Kidney (tissue), 14 donors: ENCODE data around the gene NDUFB2. TPM values are rescaled to one million over a fixed set of nuclear protein-coding genes. Genes with fewer than 3 reads are reported as not detected.
"Not testable (repeated sequence)": the region's sequence is repeated elsewhere in the genome, so short reads cannot be mapped to it uniquely, and the experiment has no call there.

Experiments
- DNase-seq, 5 donors: peaks; one replicate each; pipeline ENCODE4 v3.0.0-alpha.2; 2013 to 2020
- FAIRE-seq: peaks from 2 replicates; lab custom pipeline; 2012; peaks lifted over from hg19 to GRCh38; lab: Jason Lieb, UNC
- H3K27ac ChIP-seq, 2 donors: one replicate each; pipeline ENCODE4 v1.7.0; 2013; ENCODE audit warnings: low read depth in 2 of 2, low read length in 2 of 2, inconsistent platforms in 1 of 2
- H3K27me3 ChIP-seq: one replicate; pipeline ENCODE4 v1.7.1; 2013; ENCODE audit warnings: low read length, inconsistent platforms; ENCODE audit not compliant: control insufficient read depth, insufficient read depth
- H3K36me3 ChIP-seq, 3 donors: one replicate each; pipeline versions ENCODE4 v1.7.0 to v1.7.1; 2013; ENCODE audit warnings: low read length in 3 of 3, control low read depth in 1 of 3, inconsistent platforms in 1 of 3; ENCODE audit not compliant: insufficient read depth in 3 of 3, control insufficient read depth in 2 of 3
- H3K4me1 ChIP-seq, 3 donors: one replicate each; pipeline versions ENCODE4 v1.7.0 to v1.7.1; 2013; ENCODE audit warnings: low read length in 3 of 3, inconsistent platforms in 1 of 3, low read depth in 1 of 3; ENCODE audit not compliant: control insufficient read depth in 2 of 3, insufficient read depth in 2 of 3
- H3K4me3 ChIP-seq, 3 donors: one replicate each; pipeline versions ENCODE4 v1.7.0 to v1.8.1; 2013; ENCODE audit warnings: low read length in 3 of 3, control low read depth in 1 of 3, inconsistent platforms in 1 of 3
- H3K9ac ChIP-seq, 3 donors: one replicate each; pipeline versions ENCODE4 v1.7.0 to v1.7.1; 2013; ENCODE audit warnings: low read length in 3 of 3, control low read depth in 1 of 3, inconsistent platforms in 1 of 3
- H3K9me3 ChIP-seq, 3 donors: one replicate each; pipeline versions ENCODE4 v1.7.0 to v1.7.1; 2013; ENCODE audit warnings: low read length in 3 of 3, control low read depth in 1 of 3, inconsistent platforms in 1 of 3; ENCODE audit not compliant: control insufficient read depth in 2 of 3, insufficient read depth in 1 of 3
- intact Hi-C: fragments of 100-400 bp; cut with DNase I; formaldehyde crosslinking; loops from one replicate; pipeline ENCODE4 v1.11.1; 2022
- polyA plus RNA-seq: library from polyadenylated mRNA; stranded (reverse); fragments of 350-450 nt; fragmentation: Illumina TruSeq; extraction: RNeasy Lipid Tissue Mini Kit (QIAGEN cat#74804); gene quantifications from one replicate; pipeline ENCODE4 v1.2.3, GENCODE V29; 2014; ENCODE audit warnings: low read depth, low replicate concordance; ENCODE audit not compliant: insufficient read depth
- total RNA-seq: library from RNA; stranded (reverse); fragmentation: NEBNext Ultra II Directional; extraction: Animal tissue kit (Norgen Biotek cat#: 25700); gene quantifications from one replicate; pipeline ENCODE4 v1.2.1, GENCODE V29; 2021
- TF ChIP-seq, protein P1 (sequence below): IDR thresholded peaks from 3 replicates; pipeline ENCODE4 v1.5.1; 2012; ENCODE audit warnings: mild to moderate bottlenecking, moderate library complexity, borderline replicate concordance; ENCODE audit not compliant: insufficient read depth; ENCODE audit errors: extremely low read depth
- donor health status: control.
- donor health status: control.
- donor health status: control.
- donor health status: control.
- donor health status: control.
- donor health status: DM: yes; HTN: yes; CAD: no.
- donor health status: Normal renal cell carcinoma (clear cell type).

The NDUFB2 gene
- total and polyA plus RNA-seq, 2 donors from 2014 or later, result 255 to 998 TPM

DNA sequence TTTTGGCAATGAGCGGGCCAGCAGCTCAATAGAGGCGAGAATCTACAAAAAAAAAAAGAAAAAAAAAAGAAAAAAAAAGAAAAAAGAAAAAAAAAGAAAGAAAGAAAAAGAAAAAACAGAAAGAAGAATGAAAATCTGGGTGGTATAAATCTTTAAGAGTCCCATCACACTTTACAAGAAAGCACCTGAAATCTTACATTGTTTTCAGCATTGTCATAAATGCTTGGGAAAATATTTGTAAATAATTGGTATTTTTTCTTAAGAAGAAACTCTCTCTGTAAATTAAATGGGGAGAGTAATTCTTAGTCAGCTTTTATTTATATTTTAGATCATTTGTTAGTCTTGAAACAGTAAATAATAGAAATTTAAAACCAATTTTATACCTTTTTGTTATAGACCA lies 38.2 kb downstream of the NDUFB2 start:
- H3K27ac ChIP-seq, result no peak overlapping the region
- no peaks in the 10 kb centered on the region for H3K27me3 ChIP-seq
- no peak for DNase-seq
- TF ChIP-seq, protein P1, sequence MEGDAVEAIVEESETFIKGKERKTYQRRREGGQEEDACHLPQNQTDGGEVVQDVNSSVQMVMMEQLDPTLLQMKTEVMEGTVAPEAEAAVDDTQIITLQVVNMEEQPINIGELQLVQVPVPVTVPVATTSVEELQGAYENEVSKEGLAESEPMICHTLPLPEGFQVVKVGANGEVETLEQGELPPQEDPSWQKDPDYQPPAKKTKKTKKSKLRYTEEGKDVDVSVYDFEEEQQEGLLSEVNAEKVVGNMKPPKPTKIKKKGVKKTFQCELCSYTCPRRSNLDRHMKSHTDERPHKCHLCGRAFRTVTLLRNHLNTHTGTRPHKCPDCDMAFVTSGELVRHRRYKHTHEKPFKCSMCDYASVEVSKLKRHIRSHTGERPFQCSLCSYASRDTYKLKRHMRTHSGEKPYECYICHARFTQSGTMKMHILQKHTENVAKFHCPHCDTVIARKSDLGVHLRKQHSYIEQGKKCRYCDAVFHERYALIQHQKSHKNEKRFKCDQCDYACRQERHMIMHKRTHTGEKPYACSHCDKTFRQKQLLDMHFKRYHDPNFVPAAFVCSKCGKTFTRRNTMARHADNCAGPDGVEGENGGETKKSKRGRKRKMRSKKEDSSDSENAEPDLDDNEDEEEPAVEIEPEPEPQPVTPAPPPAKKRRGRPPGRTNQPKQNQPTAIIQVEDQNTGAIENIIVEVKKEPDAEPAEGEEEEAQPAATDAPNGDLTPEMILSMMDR, result no peak
- FAIRE-seq, result peak; percentile 35
- H3K9ac ChIP-seq, result no peak overlapping the region
- intact Hi-C loops, result no loop called here
- no peaks in the 10 kb centered on the region for H3K9me3 ChIP-seq
- no peak overlapping the region for H3K4me3 ChIP-seq
- H3K36me3 ChIP-seq, result peaks cover 0 to 5% (median 2%) of the 10 kb centered on the region in 3 donors
- H3K4me1 ChIP-seq, result no peaks in the 10 kb centered on the region

DNA sequence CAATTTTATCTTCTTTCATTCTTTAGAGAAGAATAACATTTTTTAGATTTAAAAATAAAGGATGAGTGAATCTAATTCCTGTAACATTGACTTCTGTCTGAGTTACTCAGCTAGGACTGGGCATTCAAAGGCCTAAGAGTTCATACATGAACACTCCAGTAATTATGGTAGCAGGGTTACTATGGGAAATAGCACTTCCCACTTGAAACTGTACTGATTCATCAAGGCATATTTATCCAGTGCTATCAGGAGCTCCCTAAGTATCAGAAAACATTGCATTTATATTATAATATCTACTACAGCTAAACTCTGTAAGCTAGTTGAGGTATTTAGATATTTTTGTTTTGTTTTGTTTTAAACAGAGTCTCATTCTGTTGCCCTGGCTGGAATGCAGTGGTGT lies 41.8 kb downstream of the NDUFB2 start:
- Histone ChIP-seq H3K27ac (no peak overlapping the region), H3K4me1 (no peaks in the 10 kb centered on the region), H3K4me3 (no peak overlapping the region), H3K36me3 (peaks cover 0 to 5% (median 2%) of the 10 kb centered on the region in 3 donors), H3K9ac (no peak overlapping the region), H3K9me3 (no peaks in the 10 kb centered on the region), H3K27me3 (no peaks in the 10 kb centered on the region)
- DNase-seq, result no peak
- intact Hi-C loops, result no loop called here
- FAIRE-seq, result no peak
- TF ChIP-seq, protein P1, result no peak

DNA sequence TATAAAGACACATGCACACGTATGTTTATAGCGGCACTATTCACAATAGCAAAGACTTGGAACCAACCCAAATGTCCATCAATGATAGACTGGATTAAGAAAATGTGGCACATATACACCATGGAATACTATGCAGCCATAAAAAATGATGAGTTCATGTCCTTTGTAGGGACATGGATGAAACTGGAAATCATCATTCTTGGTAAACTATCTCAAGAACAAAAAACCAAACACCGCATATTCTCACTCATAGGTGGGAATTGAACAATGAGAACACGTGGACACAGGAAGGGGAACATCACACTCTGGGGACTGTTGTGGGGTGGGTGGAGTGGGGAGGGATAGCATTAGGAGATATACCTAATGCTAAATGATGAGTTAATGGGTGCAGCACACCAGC lies 46.7 kb downstream of the NDUFB2 start:
- DNase-seq, FAIRE-seq, H3K4me1 ChIP-seq, H3K27me3 ChIP-seq, H3K36me3 ChIP-seq, H3K9ac ChIP-seq, intact Hi-C loops, H3K27ac ChIP-seq, H3K4me3 ChIP-seq, H3K9me3 ChIP-seq: not testable (repeated sequence)

- H3K9ac ChIP-seq, result no peak overlapping the region
- DNase-seq, result no peak
- intact Hi-C loops, result no loop called here
- H3K27ac ChIP-seq, result no peak overlapping the region
- H3K4me1 ChIP-seq, result no peaks in the 10 kb centered on the region
- FAIRE-seq, result no peak
- H3K36me3 ChIP-seq, result peaks cover 0 to 6% (median 5%) of the 10 kb centered on the region in 3 donors
- H3K9me3 ChIP-seq, result no peaks in the 10 kb centered on the region
- no peaks in the 10 kb centered on the region for H3K27me3 ChIP-seq
- TF ChIP-seq, protein P1, result no peak
- no peak overlapping the region for H3K4me3 ChIP-seq
Measured at GRCh38 chr7:140744005-140744404, 47.5 kb downstream of the NDUFB2 start.
